B cell (primary cell): ENCODE results near the gene NELL1.

Experiments used
- EZH2 ChIP-seq: IDR thresholded peaks from 2 replicates; pipeline ENCODE4 v1.6.1; 2012; ENCODE audit warnings: borderline replicate concordance, low read depth, mild to moderate bottlenecking, moderate library complexity, low read length; ENCODE audit not compliant: insufficient read depth, poor library complexity, severe bottlenecking
- TF ChIP-seq, protein P1 (sequence below): fragments of 200-600 bp; IDR thresholded peaks from one replicate; pipeline ENCODE4 v1.8.0; 2022; ENCODE audit warnings: antibody characterized with exemption, mild to moderate bottlenecking

DNA sequence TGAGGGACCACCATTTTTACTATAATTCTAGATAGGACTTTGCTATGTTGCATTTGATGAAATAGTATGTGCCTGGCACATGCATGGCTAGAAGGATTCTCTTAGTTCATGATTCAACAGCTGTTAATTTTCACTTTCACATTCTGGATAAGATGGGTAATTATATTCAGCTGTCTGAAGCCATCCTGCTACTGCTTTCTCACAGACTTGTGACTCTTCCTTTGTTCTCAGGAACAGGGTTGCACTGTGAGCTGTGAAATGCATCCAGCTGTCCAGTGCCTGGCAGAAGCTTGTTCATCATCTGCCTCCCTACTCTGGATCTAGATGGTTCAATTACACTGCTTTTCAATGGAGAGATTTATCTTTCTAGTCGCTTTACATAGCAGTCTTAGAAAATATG, 913.4 kb downstream of the NELL1 start:
- TF ChIP-seq, protein P1, sequence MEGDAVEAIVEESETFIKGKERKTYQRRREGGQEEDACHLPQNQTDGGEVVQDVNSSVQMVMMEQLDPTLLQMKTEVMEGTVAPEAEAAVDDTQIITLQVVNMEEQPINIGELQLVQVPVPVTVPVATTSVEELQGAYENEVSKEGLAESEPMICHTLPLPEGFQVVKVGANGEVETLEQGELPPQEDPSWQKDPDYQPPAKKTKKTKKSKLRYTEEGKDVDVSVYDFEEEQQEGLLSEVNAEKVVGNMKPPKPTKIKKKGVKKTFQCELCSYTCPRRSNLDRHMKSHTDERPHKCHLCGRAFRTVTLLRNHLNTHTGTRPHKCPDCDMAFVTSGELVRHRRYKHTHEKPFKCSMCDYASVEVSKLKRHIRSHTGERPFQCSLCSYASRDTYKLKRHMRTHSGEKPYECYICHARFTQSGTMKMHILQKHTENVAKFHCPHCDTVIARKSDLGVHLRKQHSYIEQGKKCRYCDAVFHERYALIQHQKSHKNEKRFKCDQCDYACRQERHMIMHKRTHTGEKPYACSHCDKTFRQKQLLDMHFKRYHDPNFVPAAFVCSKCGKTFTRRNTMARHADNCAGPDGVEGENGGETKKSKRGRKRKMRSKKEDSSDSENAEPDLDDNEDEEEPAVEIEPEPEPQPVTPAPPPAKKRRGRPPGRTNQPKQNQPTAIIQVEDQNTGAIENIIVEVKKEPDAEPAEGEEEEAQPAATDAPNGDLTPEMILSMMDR, result no peak
- no peak for TF ChIP-seq EZH2
